ENCODE measurements around the gene ASPN. TPM values are rescaled to one million over a fixed set of nuclear protein-coding genes. Genes with fewer than 3 reads are reported as not detected.

Gene ASPN
- total RNA-seq: 1 to 10 TPM; 7.9 to 8.8 TPM
- long read RNA-seq, partial matches to known transcripts: 0 of 5 reads
- long read RNA-seq, other reads (novel, unspliced or antisense): 0 of 5 reads

GRCh38 chr9:92482329-92482728, at the start of gene ASPN:
Gene ASPN (minus strand): TSS chr9:92482506.
- intact Hi-C loops (cut with DNase I): no loop called here
- DNase-seq: no peak
- ATAC-seq: peak in 1 of 2 donors; percentile 71

- no peak for DNase-seq
- intact Hi-C loops (cut with DNase I): no loop called here
These were observed 48.6 kb upstream of the ASPN start for GRCh38 chr9:92530893-92531292.

GRCh38 chr9:92529124-92529523, 46.8 kb upstream of the ASPN start:
- intact Hi-C loops (cut with DNase I): no loop called here
- DNase-seq (no peak), ATAC-seq (no peak)

More at GRCh38 chr9:92530893-92531292, 48.6 kb upstream of the ASPN start:
- ATAC-seq: no peak

- intact Hi-C loops (cut with DNase I): no loop called here
- ATAC-seq (peak in 1 of 2 donors; percentile 36), DNase-seq (no peak)
These were observed 46.2 kb upstream of the ASPN start for GRCh38 chr9:92528522-92528849.

- peak in 1 of 2 donors; percentile 40 for ATAC-seq
- no peak for DNase-seq
- intact Hi-C loops (cut with DNase I): no loop called here
These were observed 45.7 kb upstream of the ASPN start for GRCh38 chr9:92527832-92528521.

- intact Hi-C loops (cut with DNase I): no loop called here
These were observed 45.1 kb upstream of the ASPN start for GRCh38 chr9:92527291-92527828.

GRCh38 chr9:92525306-92525705, 43.0 kb upstream of the ASPN start:
- no peak for DNase-seq
- no peak for ATAC-seq
- intact Hi-C loops (cut with DNase I): no loop called here

More at GRCh38 chr9:92527291-92527828, 45.1 kb upstream of the ASPN start:
- ATAC-seq (no peak), DNase-seq (no peak)

GRCh38 chr9:92524881-92525280, 42.6 kb upstream of the ASPN start:
- ATAC-seq: no peak
- no peak for DNase-seq
- intact Hi-C loops (cut with DNase I): no loop called here

- DNase-seq (no peak), ATAC-seq (no peak)
- intact Hi-C loops (cut with DNase I): no loop called here
These were observed 41.0 kb upstream of the ASPN start for GRCh38 chr9:92522983-92523970.

GRCh38 chr9:92520837-92521236, 38.5 kb upstream of the ASPN start:
- DNase-seq: no peak
- intact Hi-C loops (cut with DNase I): no loop called here
- no peak for ATAC-seq

GRCh38 chr9:92518199-92518598, 35.9 kb upstream of the ASPN start:
- DNase-seq: no peak
- intact Hi-C loops (cut with DNase I): no loop called here
- ATAC-seq: no peak

GRCh38 chr9:92517046-92517445, 34.7 kb upstream of the ASPN start:
- DNase-seq: no peak
- ATAC-seq: no peak
- intact Hi-C loops (cut with DNase I): no loop called here

- DNase-seq: no peak
- no peak for ATAC-seq
- intact Hi-C loops (cut with DNase I): no loop called here
These were observed 34.2 kb upstream of the ASPN start for GRCh38 chr9:92516521-92516920.

- intact Hi-C loops (cut with DNase I): no loop called here
- DNase-seq (no peak), ATAC-seq (no peak)
These were observed 32.3 kb upstream of the ASPN start for GRCh38 chr9:92514635-92515034.

GRCh38 chr9:92513349-92513748, 31.0 kb upstream of the ASPN start:
- ATAC-seq (no peak), DNase-seq (no peak)
- intact Hi-C loops (cut with DNase I): no loop called here

GRCh38 chr9:92512622-92513021, 30.3 kb upstream of the ASPN start:
- ATAC-seq: no peak
- intact Hi-C loops (cut with DNase I): no loop called here
- DNase-seq: no peak

GRCh38 chr9:92510747-92511146, 28.4 kb upstream of the ASPN start:
- DNase-seq (no peak), ATAC-seq (no peak)
- intact Hi-C loops (cut with DNase I): no loop called here

- intact Hi-C loops (cut with DNase I): no loop called here
- no peak for DNase-seq
- no peak for ATAC-seq
These were observed 26.7 kb upstream of the ASPN start for GRCh38 chr9:92509050-92509449.

- peak in 1 of 2 donors; percentile 16 for ATAC-seq
- intact Hi-C loops (cut with DNase I): no loop called here
- DNase-seq: no peak
These were observed 25.9 kb upstream of the ASPN start for GRCh38 chr9:92508018-92508820.
